Liver (tissue), 3 donors: ENCODE data around the gene SLC17A2.

Experiments
- ATF3 ChIP-seq: IDR thresholded peaks from 2 replicates; pipeline ENCODE4 v1.6.1; 2016; ENCODE audit warnings: antibody characterized with exemption
- CTCF ChIP-seq: fragments of 150-350 bp; IDR thresholded peaks from 2 replicates; pipeline ENCODE4 v1.5.1; 2017; ENCODE audit warnings: improper control_type of control experiment, low read depth, low read length; ENCODE audit not compliant: missing input control
- MAX ChIP-seq: IDR thresholded peaks from 2 replicates; pipeline ENCODE4 v1.6.1; 2016; ENCODE audit warnings: antibody characterized with exemption
- YY1 ChIP-seq: IDR thresholded peaks from 2 replicates; pipeline ENCODE4 v1.6.1; 2016; ENCODE audit warnings: antibody characterized with exemption, mild to moderate bottlenecking
- ZBTB33 ChIP-seq: IDR thresholded peaks from 2 replicates; pipeline ENCODE4 v1.6.1; 2016; ENCODE audit warnings: antibody characterized with exemption
- donor health status: healthy.
- donor health status: healthy.

- TF ChIP-seq ZBTB33 = no peak
- TF ChIP-seq ATF3 = no peak
- TF ChIP-seq CTCF = no peak
- TF ChIP-seq YY1 = no peak
- TF ChIP-seq MAX = no peak
These were observed 8.2 kb downstream of the SLC17A2 start for GRCh38 chr6:25922301-25922700.
